OCI-LY3 (cell line): ENCODE results near the gene TMEM135.

Experiments
- H2AFZ ChIP-seq: fragments of 200-600, 300-600 bp; shearing (Covaris generic); 2 replicates; pipeline ENCODE4 v1.6.0; 2014; ENCODE audit warnings: antibody characterized with exemption, low read depth, low read length
- H3K27ac ChIP-seq: fragments of 200-600, 300-600 bp; sonication (generic); 2 replicates; pipeline ENCODE4 v1.5.1; 2014; ENCODE audit warnings: mild to moderate bottlenecking, low read length, moderate library complexity, mixed read lengths
- H3K27me3 ChIP-seq: fragments of 200-600, 300-600 bp; sonication (generic); 2 replicates; pipeline ENCODE4 v1.6.1; 2014; ENCODE audit warnings: low read depth, low read length, mixed read lengths
- H3K36me3 ChIP-seq: fragments of 200-600, 300-600 bp; sonication (generic); replicated peaks from 2 replicates; pipeline ENCODE3; 2014; ENCODE audit warnings: low read depth, low read length, mixed read lengths
- H3K4me1 ChIP-seq: fragments of 300-600, 200-600 bp; sonication (generic); 2 replicates; pipeline ENCODE4 v1.6.1; 2014; ENCODE audit warnings: low read length, mixed read lengths
- H3K4me2 ChIP-seq: fragments of 200-600, 300-600 bp; sonication (generic); 2 replicates; pipeline ENCODE4 v1.6.1; 2014; ENCODE audit warnings: low read length, mixed read lengths
- H3K4me3 ChIP-seq: fragments of 300-600, 200-600 bp; sonication (generic); 2 replicates; pipeline ENCODE4 v1.5.1; 2014; ENCODE audit warnings: antibody characterized with exemption, mild to moderate bottlenecking, low read length, moderate library complexity
- H3K79me2 ChIP-seq: fragments of 300-600, 200-600 bp; shearing (Covaris generic); 2 replicates; pipeline ENCODE4 v1.6.1; 2014; ENCODE audit warnings: mild to moderate bottlenecking, low read length, mixed read lengths
- H3K9ac ChIP-seq: fragments of 300-600, 200-600 bp; shearing (Covaris generic); 2 replicates; pipeline ENCODE4 v1.6.0; 2014; ENCODE audit warnings: mild to moderate bottlenecking, low read length, moderate library complexity
- H3K9me3 ChIP-seq: fragments of 200-600, 300-600 bp; shearing (Covaris generic); 2 replicates; pipeline ENCODE4 v1.6.1; 2014; ENCODE audit warnings: low read length, mixed read lengths; ENCODE audit not compliant: insufficient read depth
- H4K20me1 ChIP-seq: fragments of 200-600, 300-600 bp; sonication (generic); 2 replicates; pipeline ENCODE4 v1.6.1; 2016; ENCODE audit warnings: low read length, mixed read lengths; ENCODE audit not compliant: insufficient read depth
- CTCF ChIP-seq: fragments of 200-600, 300-600 bp; sonication (generic); IDR thresholded peaks from 2 replicates; pipeline ENCODE4 v1.5.1; 2014; ENCODE audit warnings: antibody characterized with exemption, low read length, low read depth
- EZH2phosphoT487 ChIP-seq: fragments of 200-600 bp; shearing (Covaris generic); IDR thresholded peaks from 2 replicates; pipeline ENCODE4 v1.6.1; 2018; ENCODE audit warnings: antibody characterized with exemption, mixed run types, low read depth

Gene TMEM135

GRCh38 chr11:87030458-87031054, 7.2 kb upstream of the TMEM135 start:
- TF ChIP-seq CTCF (peak; percentile 11; the same call in 1 of the 2 replicates), EZH2phosphoT487 (no peak)
- H4K20me1 ChIP-seq = no peaks in the 10 kb centered on the region
- H3K4me1 ChIP-seq = peaks cover 10% of the 10 kb centered on the region; the same call in 1 of the 2 replicates
- no peaks in the 10 kb centered on the region for H3K36me3 ChIP-seq
- no peaks in the 10 kb centered on the region for H3K79me2 ChIP-seq
- H2AFZ ChIP-seq = peak overlapping the region; percentile 82
- no peak overlapping the region for H3K9ac ChIP-seq
- peak overlapping the region; percentile 44 for H3K4me3 ChIP-seq
- H3K4me2 ChIP-seq = peak overlapping the region; percentile 50
- H3K27ac ChIP-seq = no peak overlapping the region
- H3K9me3 ChIP-seq = no peaks in the 10 kb centered on the region
- 0 out of 2 replicates have a peak, but pooled peaks cover 3% of the 10 kb centered on the region for H3K27me3 ChIP-seq

GRCh38 chr11:87031433-87032170, 6.1 kb upstream of the TMEM135 start:
- Histone ChIP-seq H3K4me3 (no peak overlapping the region), H3K79me2 (no peaks in the 10 kb centered on the region), H3K36me3 (no peaks in the 10 kb centered on the region), H3K27ac (no peak overlapping the region), H3K4me1 (peaks cover 14% of the 10 kb centered on the region; the same call in 1 of the 2 replicates), H3K4me2 (no peak overlapping the region), H3K9ac (no peak overlapping the region), H3K27me3 (0 out of 2 replicates have a peak, but pooled peaks cover 3% of the 10 kb centered on the region), H3K9me3 (no peaks in the 10 kb centered on the region), H4K20me1 (no peaks in the 10 kb centered on the region), H2AFZ (no peak overlapping the region)
- TF ChIP-seq EZH2phosphoT487 = no peak
- TF ChIP-seq CTCF = no peak

GRCh38 chr11:87033561-87033960, 4.2 kb upstream of the TMEM135 start:
- Histone ChIP-seq H3K4me1 (peaks cover 20% of the 10 kb centered on the region), H3K4me2 (no peak overlapping the region), H3K4me3 (no peak overlapping the region), H3K79me2 (peaks cover 7% of the 10 kb centered on the region), H3K9ac (no peak overlapping the region), H3K27ac (no peak overlapping the region), H2AFZ (no peak overlapping the region), H3K9me3 (no peaks in the 10 kb centered on the region), H3K36me3 (no peaks in the 10 kb centered on the region), H4K20me1 (no peaks in the 10 kb centered on the region), H3K27me3 (0 out of 2 replicates have a peak, but pooled peaks cover 3% of the 10 kb centered on the region)
- TF ChIP-seq CTCF (no peak), EZH2phosphoT487 (no peak)

DNA sequence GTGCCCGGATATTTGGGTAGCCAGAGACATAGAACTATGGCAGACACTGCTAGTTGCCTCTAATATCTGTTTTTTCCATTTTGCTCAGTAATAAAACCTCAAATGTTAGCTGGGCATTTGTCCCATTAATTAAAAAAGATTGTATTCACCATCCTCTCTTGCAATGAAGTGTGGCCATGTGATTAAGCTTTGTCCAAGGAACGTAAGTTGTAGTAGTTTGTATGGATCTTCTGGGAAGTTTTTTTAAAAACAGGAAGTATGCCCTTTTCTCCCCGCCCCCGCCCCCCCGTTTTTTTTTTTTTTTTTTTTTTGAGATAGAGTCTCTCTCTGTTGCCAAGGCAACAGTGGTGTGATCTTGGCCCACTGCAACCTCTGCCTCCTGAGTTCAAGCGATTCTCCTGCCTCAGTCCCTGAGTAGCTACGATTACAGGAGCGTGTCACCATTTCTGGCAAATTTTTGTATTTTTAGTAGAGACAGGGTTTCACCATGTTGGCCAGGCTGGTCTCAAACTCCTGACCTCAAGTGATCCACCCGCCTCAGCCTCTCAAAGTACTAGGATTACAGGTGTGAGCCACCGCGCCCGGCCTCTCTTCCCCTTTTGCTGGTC, 1.7 kb upstream of the TMEM135 start:
- Histone ChIP-seq H4K20me1 (peaks cover 7% of the 10 kb centered on the region), H3K79me2 (peaks cover 32% of the 10 kb centered on the region), H3K4me1 (peaks cover 21% of the 10 kb centered on the region), H3K4me2 (no peak overlapping the region), H3K27ac (no peak overlapping the region), H3K27me3 (0 out of 2 replicates have a peak, but pooled peaks cover 3% of the 10 kb centered on the region), H3K4me3 (no peak overlapping the region), H3K9me3 (no peaks in the 10 kb centered on the region), H3K9ac (no peak overlapping the region), H2AFZ (no peak overlapping the region), H3K36me3 (peaks cover 5% of the 10 kb centered on the region)
- TF ChIP-seq CTCF (no peak), EZH2phosphoT487 (no peak)
